Chondrocyte (in vitro differentiated cells): Measurements from ENCODE around the gene ARID5B. TPM values are rescaled to one million over a fixed set of nuclear protein-coding genes. Genes with fewer than 3 reads are reported as not detected.
"Not testable (repeated sequence)": the region's sequence is repeated elsewhere in the genome, so short reads cannot be mapped to it uniquely, and the experiment has no call there.

Experiments
- DNase-seq: peaks from one replicate; pipeline ENCODE4 v3.0.0; 2021; ENCODE audit warnings: mixed read lengths, low spot score
- H3K27ac Mint-ChIP-seq: one replicate; pipeline ENCODE4 v1.8.0; 2021; ENCODE audit warnings: mild to moderate bottlenecking, moderate library complexity, mixed read lengths; ENCODE audit not compliant: unreplicated experiment
- H3K27me3 Mint-ChIP-seq: 2 replicates; pipeline ENCODE4 v1.8.0; 2021; ENCODE audit warnings: low read depth, mixed read lengths
- H3K36me3 Mint-ChIP-seq: 2 replicates; pipeline ENCODE4 v1.8.0; 2021; ENCODE audit warnings: low read depth, mixed read lengths
- H3K4me1 Mint-ChIP-seq: 2 replicates; pipeline ENCODE4 v1.8.0; 2021; ENCODE audit warnings: low read depth, mild to moderate bottlenecking, mixed read lengths
- H3K4me3 Mint-ChIP-seq: one replicate; pipeline ENCODE4 v1.8.0; 2021; ENCODE audit warnings: mild to moderate bottlenecking, moderate library complexity, mixed read lengths; ENCODE audit not compliant: unreplicated experiment
- H3K9me3 Mint-ChIP-seq: 2 replicates; pipeline ENCODE4 v1.8.0; 2021; ENCODE audit warnings: low read depth, mixed read lengths
- CTCF ChIP-seq: fragments of 200-600 bp; sonication (generic); IDR thresholded peaks from 2 replicates; pipeline ENCODE4 v1.5.0; 2021; ENCODE audit warnings: antibody characterized with exemption, mild to moderate bottlenecking, moderate library complexity
- total RNA-seq: library from RNA; stranded (reverse); gene quantifications from 3 replicates; pipeline ENCODE4 v1.2.1, GENCODE V29; 2021

The ARID5B gene
- total RNA-seq, 1 donor from 2014 or later, result 93.6 TPM

GRCh38 chr10:62024026-62024701 lies 122.7 kb downstream of the ARID5B start:
- H3K27ac Mint-ChIP-seq, result no peak overlapping the region
- H3K4me3 Mint-ChIP-seq, result no peak overlapping the region
- no peak for TF ChIP-seq CTCF
- no peaks in the 10 kb centered on the region for H3K27me3 Mint-ChIP-seq
- DNase-seq, result no peak
- H3K36me3 Mint-ChIP-seq, result peaks cover 8% of the 10 kb centered on the region
- peaks cover 11% of the 10 kb centered on the region for H3K9me3 Mint-ChIP-seq
- H3K4me1 Mint-ChIP-seq, result peaks cover 59% of the 10 kb centered on the region

GRCh38 chr10:62025134-62025794 lies 123.8 kb downstream of the ARID5B start:
- H3K27ac Mint-ChIP-seq, result no peak overlapping the region
- TF ChIP-seq CTCF, result no peak
- H3K36me3 Mint-ChIP-seq, result peaks cover 8% of the 10 kb centered on the region
- peaks cover 11% of the 10 kb centered on the region for H3K9me3 Mint-ChIP-seq
- peaks cover 54% of the 10 kb centered on the region for H3K4me1 Mint-ChIP-seq
- no peaks in the 10 kb centered on the region for H3K27me3 Mint-ChIP-seq
- DNase-seq, result no peak
- no peak overlapping the region for H3K4me3 Mint-ChIP-seq

- H3K4me3 Mint-ChIP-seq, result no peak overlapping the region
- H3K4me1 Mint-ChIP-seq, result peaks cover 49% of the 10 kb centered on the region
- H3K36me3 Mint-ChIP-seq, result peaks cover 10% of the 10 kb centered on the region
- H3K27me3 Mint-ChIP-seq, result no peaks in the 10 kb centered on the region
- TF ChIP-seq CTCF, result no peak
- peaks cover 11% of the 10 kb centered on the region for H3K9me3 Mint-ChIP-seq
- no peak for DNase-seq
- H3K27ac Mint-ChIP-seq, result no peak overlapping the region
Observed at GRCh38 chr10:62025901-62026879, 124.7 kb downstream of the ARID5B start.

- Mint-ChIP-seq H3K27me3 (no peaks in the 10 kb centered on the region), H3K9me3 (peaks cover 5% of the 10 kb centered on the region), H3K4me1 (peaks cover 34% of the 10 kb centered on the region), H3K4me3 (no peak overlapping the region), H3K36me3 (peaks cover 8% of the 10 kb centered on the region), H3K27ac (peak overlapping the region; percentile 47)
- no peak for TF ChIP-seq CTCF
- no peak for DNase-seq
Observed at GRCh38 chr10:62027841-62028501, 126.5 kb downstream of the ARID5B start.

- Mint-ChIP-seq H3K27ac (peak overlapping the region; percentile 18), H3K4me1 (peaks cover 37% of the 10 kb centered on the region)
- DNase-seq, H3K4me3 Mint-ChIP-seq, H3K36me3 Mint-ChIP-seq, H3K27me3 Mint-ChIP-seq, H3K9me3 Mint-ChIP-seq: not testable (repeated sequence)
Observed at GRCh38 chr10:62028502-62028842, 127.0 kb downstream of the ARID5B start.
